ENCODE data around the gene TTC7B. TPM values are rescaled to one million over a fixed set of nuclear protein-coding genes. Genes with fewer than 3 reads are reported as not detected.

The TTC7B gene
- total RNA-seq, 1 experiment from 2014 or later, result 40.9 TPM

- Histone ChIP-seq H3K4me3 (ENCODE audit: low read depth in 2 of 2, low read length in 2 of 2) (no peak overlapping the region), H3K9me3 (ENCODE audit: control insufficient read depth, insufficient read depth, low read depth, low read length) (no peaks in the 10 kb centered on the region), H3K4me1 (ENCODE audit: control insufficient read depth, insufficient read depth, low read length) (no peaks in the 10 kb centered on the region), H3K27ac (ENCODE audit: low read length) (no peak overlapping the region), H3K27me3 (ENCODE audit: control insufficient read depth, insufficient read depth, low read length) (no peaks in the 10 kb centered on the region), H3K36me3 (ENCODE audit: control insufficient read depth, insufficient read depth, low read length) (no peaks in the 10 kb centered on the region)
- no peak for ATAC-seq
- DNase-seq (ENCODE audit: low read depth, low spot score), result no peak
- CTCF ChIA-PET, result no interaction called here
- in situ Hi-C loops (cut with HindIII; ENCODE audit: low pct_unique_long_range_greater_than_20kb, low sequenced_read_pairs) (no loop called here), intact Hi-C loops (cut with micrococcal nuclease; ENCODE audit: unreplicated experiment) (no loop called here)
- BruUV-seq (replicated peaks), result no TSS peak
- POLR2A ChIA-PET, result no interaction called here
- TF ChIP-seq REST (IDR thresholded peaks at IDR 0.05; ENCODE audit: insufficient read depth in 1 of 2, low read depth in 2 of 2, low read length in 1 of 2) (no peak), SIN3A (IDR thresholded peaks at IDR 0.05; ENCODE audit: borderline replicate concordance, insufficient read depth, low read depth, low read length) (no peak), TCF7L2 (IDR thresholded peaks at IDR 0.05; ENCODE audit: low read depth, low read length) (no peak), CTCF (IDR thresholded peaks at IDR 0.05) (no peak), POLR2AphosphoS5 (IDR thresholded peaks at IDR 0.05; ENCODE audit: low read depth, low read length) (no peak)
Measured at GRCh38 chr14:90773705-90774104, 42.5 kb downstream of the TTC7B start.

- ChIA-PET CTCF (no interaction called here), POLR2A (no interaction called here)
- H3K4me3 ChIP-seq (ENCODE audit: low read depth in 2 of 2, low read length in 2 of 2), result no peak overlapping the region
- DNase-seq (ENCODE audit: low read depth, low spot score), result no peak
- no peaks in the 10 kb centered on the region; the same call in 1 of the 2 replicates for H3K9me3 ChIP-seq (ENCODE audit: control insufficient read depth, insufficient read depth, low read depth, low read length)
- intact Hi-C loops (cut with micrococcal nuclease; ENCODE audit: unreplicated experiment) (no loop called here), in situ Hi-C loops (cut with HindIII; ENCODE audit: low pct_unique_long_range_greater_than_20kb, low sequenced_read_pairs) (no loop called here)
- no peak for ATAC-seq
- no TSS peak for BruUV-seq (replicated peaks)
- H3K27ac ChIP-seq (ENCODE audit: low read length), result no peak overlapping the region
- TF ChIP-seq POLR2AphosphoS5 (IDR thresholded peaks at IDR 0.05; ENCODE audit: low read depth, low read length) (no peak), SIN3A (IDR thresholded peaks at IDR 0.05; ENCODE audit: borderline replicate concordance, insufficient read depth, low read depth, low read length) (no peak), TCF7L2 (IDR thresholded peaks at IDR 0.05; ENCODE audit: low read depth, low read length) (no peak), REST (IDR thresholded peaks at IDR 0.05; ENCODE audit: insufficient read depth in 1 of 2, low read depth in 2 of 2, low read length in 1 of 2) (no peak), CTCF (IDR thresholded peaks at IDR 0.05) (no peak)
- H3K27me3 ChIP-seq (ENCODE audit: control insufficient read depth, insufficient read depth, low read length), result no peaks in the 10 kb centered on the region
- no peaks in the 10 kb centered on the region for H3K36me3 ChIP-seq (ENCODE audit: control insufficient read depth, insufficient read depth, low read length)
- H3K4me1 ChIP-seq (ENCODE audit: control insufficient read depth, insufficient read depth, low read length), result no peaks in the 10 kb centered on the region
Measured at GRCh38 chr14:90773196-90773486, 43.1 kb downstream of the TTC7B start.
